GM12878 (cell line): ENCODE results near the gene DNAI4. TPM values are rescaled to one million over a fixed set of nuclear protein-coding genes. Genes with fewer than 3 reads are reported as not detected.

Experiments
- ATAC-seq: fragments of 200-7000 bp; cut with Tn5 transposase; 3 replicates; pipeline ENCODE4 v1.9.1; 2020; ENCODE audit warnings: mild to moderate bottlenecking, moderate library complexity
- BruUV-seq: library from RNA; stranded (reverse); fragments of 400-500 nt; replicated peaks from 2 replicates; lab custom pipeline; 2021; lab: Mats Ljungman, UMichigan
- CTCF ChIA-PET: fragments of 300-600 bp; sonication (Branson Sonifier 250); formaldehyde crosslinking; extraction: SDS; loops from one replicate; lab custom pipeline; 2021; ENCODE audit warnings: inconsistent platforms; lab: Yijun Ruan, JAX
- POLR2A ChIA-PET: fragments of 350-600 bp; formaldehyde crosslinking; extraction: SDS; loops from one replicate; lab custom pipeline; 2021; ENCODE audit warnings: inconsistent platforms; lab: Charles Lee
- RAD21 ChIA-PET: fragments of 300-600 bp; sonication (Branson Sonifier 250); formaldehyde crosslinking; loops from one replicate; lab custom pipeline; 2023; ENCODE audit warnings: antibody characterized with exemption; ENCODE audit not compliant: unreplicated experiment; lab: Charles Lee
- SMC1A ChIA-PET: fragments of 300-600 bp; sonication (Branson Sonifier 250); formaldehyde crosslinking; loops from one replicate; lab custom pipeline; 2023; ENCODE audit not compliant: unreplicated experiment, uncharacterized antibody; lab: Charles Lee
- DNase-seq: peaks from one replicate; pipeline ENCODE4 v3.0.0-alpha.2; 2011; ENCODE audit warnings: low read depth, low spot score
- FAIRE-seq: peaks from 3 replicates; lab custom pipeline; 2011; peaks lifted over from hg19 to GRCh38; lab: Jason Lieb, UNC
- H2AFZ ChIP-seq: 2 replicates; pipeline ENCODE4 v1.6.0; 2011; ENCODE audit warnings: low read depth, low read length, control low read depth; ENCODE audit not compliant: control insufficient read depth
- H3K27ac ChIP-seq: 2 replicates; pipeline ENCODE4 v1.5.1; 2011; ENCODE audit warnings: control low read depth; ENCODE audit not compliant: control insufficient read depth, insufficient read depth
- H3K27me3 ChIP-seq, 2 experiments: replicated peaks in 1 of 2; 2 replicates each; pipeline versions ENCODE4 v1.6.0 to v1.6.1; 2011; ENCODE audit warnings: low read length in 1 of 2; ENCODE audit not compliant: control insufficient read depth in 2 of 2, insufficient read depth in 2 of 2
- H3K36me3 ChIP-seq, 2 experiments: 2 replicates each; pipeline ENCODE4 v1.5.1; 2011; ENCODE audit warnings: low read length in 1 of 2; ENCODE audit not compliant: control insufficient read depth in 2 of 2, insufficient read depth in 2 of 2
- H3K4me1 ChIP-seq: 2 replicates; pipeline ENCODE4 v1.6.1; 2011; ENCODE audit warnings: mild to moderate bottlenecking, low read length, moderate library complexity, mixed read lengths; ENCODE audit not compliant: control insufficient read depth, insufficient read depth
- H3K4me2 ChIP-seq: 2 replicates; pipeline ENCODE4 v1.6.0; 2011; ENCODE audit warnings: control low read depth; ENCODE audit not compliant: control insufficient read depth, insufficient read depth
- H3K4me3 ChIP-seq: fragments of 200-600 bp; sonication (generic); 2 replicates; pipeline ENCODE4 v1.5.1; 2016
- H3K79me2 ChIP-seq: 2 replicates; pipeline ENCODE4 v1.6.0; 2011; ENCODE audit warnings: low read length; ENCODE audit not compliant: control insufficient read depth, insufficient read depth
- H3K9ac ChIP-seq: 2 replicates; pipeline ENCODE4 v1.8.0; 2011; ENCODE audit warnings: low read length, control low read depth, mixed read lengths; ENCODE audit not compliant: control insufficient read depth, insufficient read depth
- H3K9me3 ChIP-seq: replicated peaks from 3 replicates; pipeline ENCODE4 v1.5.1; 2011; ENCODE audit warnings: mild to moderate bottlenecking, low read length; ENCODE audit not compliant: control insufficient read depth, insufficient read depth
- H4K20me1 ChIP-seq: 2 replicates; pipeline ENCODE4 v1.6.0; 2011; ENCODE audit not compliant: control insufficient read depth, insufficient read depth
- GATAD2B ChIP-seq: fragments of 450-650 bp; conservative IDR thresholded peaks from 2 replicates; pipeline ENCODE4 v1.6.1; 2017; ENCODE audit warnings: low read depth, mild to moderate bottlenecking, moderate library complexity
- IRF5 ChIP-seq: fragments of 450-650 bp; IDR thresholded peaks from 2 replicates; pipeline ENCODE4 v1.6.1; 2017; ENCODE audit warnings: borderline replicate concordance
- PAX5 ChIP-seq: IDR thresholded peaks from 2 replicates; pipeline ENCODE4 v1.6.1; 2011; ENCODE audit warnings: low read depth, low read length, borderline replicate concordance
- RUNX3 ChIP-seq: IDR thresholded peaks from 2 replicates; pipeline ENCODE4 v1.6.1; 2012; ENCODE audit warnings: low read length, inconsistent platforms
- SIX5 ChIP-seq: IDR thresholded peaks from 2 replicates; pipeline ENCODE4 v1.6.1; 2011; ENCODE audit warnings: mild to moderate bottlenecking, low read depth, low read length, moderate library complexity; ENCODE audit not compliant: severe bottlenecking
- SUPT20H ChIP-seq: IDR thresholded peaks from 2 replicates; pipeline ENCODE4 v1.6.1; 2011; ENCODE audit warnings: low read depth, mild to moderate bottlenecking, low read length, moderate library complexity, borderline replicate concordance; ENCODE audit not compliant: control insufficient read depth
- ZBED1 ChIP-seq: IDR thresholded peaks from 2 replicates; pipeline ENCODE4 v1.6.1; 2016; ENCODE audit warnings: borderline replicate concordance
- ZNF274 ChIP-seq: IDR thresholded peaks from one replicate; pipeline ENCODE4 v1.8.0; 2011; ENCODE audit not compliant: insufficient read length, insufficient read depth
- WGBS: methylation state at CpG from one replicate; pipeline ENCODE4 v1.1.6; 2016; ENCODE audit warnings: low lambda C conversion rate; ENCODE audit not compliant: insufficient replicate concordance, insufficient coverage; ENCODE audit errors: missing lambda C conversion rate; 5-methylcytosine and 5-hydroxymethylcytosine counted together
- in situ Hi-C: fragments of 300-500 bp; cut with MboI; formaldehyde crosslinking; loops from 9 replicates; pipeline ENCODE4 v1.14.3; 2018; ENCODE audit warnings: mixed read lengths
- intact Hi-C: fragments of 100-400 bp; cut with micrococcal nuclease; formaldehyde crosslinking; loops from one replicate; pipeline ENCODE4 v1.14.2; 2022; ENCODE audit not compliant: unreplicated experiment
- polyA plus RNA-seq, 11 experiments: library from polyadenylated mRNA; depleted of rRNA in 4 of 11; unstranded in 6 of 11; stranded (reverse) in 5 of 11; fragments of >200 nt; fragmentation: Nextera tagmentation in 4 of 11; fragmentation: Illumina TruSeq in 1 of 11; extraction: Ambion mirVana in 4 of 11; extraction: Trizol in 1 of 11; gene quantifications; 1 replicate in 1 of 11; 2 replicates in 10 of 11; pipeline versions ENCODE4 v1.2.1 to v1.2.3, GENCODE V29; 2011 to 2016; ENCODE audit warnings: inconsistent platforms in 2 of 11, missing spikeins in 2 of 11, low read depth in 1 of 11
- total RNA-seq, 4 experiments: library from RNA; depleted of rRNA in 3 of 4; stranded (reverse); fragments of >200 nt in 3 of 4; fragmentation: Illumina TruSeq in 1 of 4; extraction: Trizol in 1 of 4; gene quantifications; 2 replicates each; pipeline versions ENCODE4 v1.2.1 to v1.2.3, GENCODE V29; 2013 to 2021
- TF ChIP-seq, protein P1 (sequence below): fragments of 450-650 bp; formaldehyde crosslinking; IDR thresholded peaks from 2 replicates; pipeline ENCODE4 v1.5.0; 2022; ENCODE audit warnings: mild to moderate bottlenecking, missing genetic modification characterization
- TF ChIP-seq, protein P2 (sequence below): IDR thresholded peaks from 2 replicates; pipeline ENCODE4 v1.6.1; 2011; ENCODE audit warnings: borderline replicate concordance, low read depth, mild to moderate bottlenecking, moderate library complexity, low read length; ENCODE audit not compliant: insufficient read depth, poor library complexity, severe bottlenecking

The DNAI4 gene
- total and polyA plus RNA-seq, 10 of the 15 experiments (the other 5 are each of a cell fraction or from before 2014, with no cell fraction given) = 0.13 to 2.3 (median 0.27) TPM; not detected in 1

GRCh38 chr1:66957938-66958337 lies 33.3 kb upstream of the DNAI4 start:
- POLR2A ChIA-PET = interaction anchor here (0.6 kb wide), 1 partner anchor 252 kb away, joined by 3 read pairs; no protein-coding TSS in a partner anchor
- FAIRE-seq = peak; percentile 68
- H4K20me1 ChIP-seq = no peaks in the 10 kb centered on the region
- RAD21 ChIA-PET = no interaction called here
- DNase-seq = no peak
- BruUV-seq = no TSS peak
- TF ChIP-seq RUNX3 (no peak), IRF5 (no peak), SUPT20H (no peak), ZBED1 (no peak), SIX5 (no peak), GATAD2B (no peak), ZNF274 (no peak), PAX5 (no peak)
- TF ChIP-seq, protein P1, sequence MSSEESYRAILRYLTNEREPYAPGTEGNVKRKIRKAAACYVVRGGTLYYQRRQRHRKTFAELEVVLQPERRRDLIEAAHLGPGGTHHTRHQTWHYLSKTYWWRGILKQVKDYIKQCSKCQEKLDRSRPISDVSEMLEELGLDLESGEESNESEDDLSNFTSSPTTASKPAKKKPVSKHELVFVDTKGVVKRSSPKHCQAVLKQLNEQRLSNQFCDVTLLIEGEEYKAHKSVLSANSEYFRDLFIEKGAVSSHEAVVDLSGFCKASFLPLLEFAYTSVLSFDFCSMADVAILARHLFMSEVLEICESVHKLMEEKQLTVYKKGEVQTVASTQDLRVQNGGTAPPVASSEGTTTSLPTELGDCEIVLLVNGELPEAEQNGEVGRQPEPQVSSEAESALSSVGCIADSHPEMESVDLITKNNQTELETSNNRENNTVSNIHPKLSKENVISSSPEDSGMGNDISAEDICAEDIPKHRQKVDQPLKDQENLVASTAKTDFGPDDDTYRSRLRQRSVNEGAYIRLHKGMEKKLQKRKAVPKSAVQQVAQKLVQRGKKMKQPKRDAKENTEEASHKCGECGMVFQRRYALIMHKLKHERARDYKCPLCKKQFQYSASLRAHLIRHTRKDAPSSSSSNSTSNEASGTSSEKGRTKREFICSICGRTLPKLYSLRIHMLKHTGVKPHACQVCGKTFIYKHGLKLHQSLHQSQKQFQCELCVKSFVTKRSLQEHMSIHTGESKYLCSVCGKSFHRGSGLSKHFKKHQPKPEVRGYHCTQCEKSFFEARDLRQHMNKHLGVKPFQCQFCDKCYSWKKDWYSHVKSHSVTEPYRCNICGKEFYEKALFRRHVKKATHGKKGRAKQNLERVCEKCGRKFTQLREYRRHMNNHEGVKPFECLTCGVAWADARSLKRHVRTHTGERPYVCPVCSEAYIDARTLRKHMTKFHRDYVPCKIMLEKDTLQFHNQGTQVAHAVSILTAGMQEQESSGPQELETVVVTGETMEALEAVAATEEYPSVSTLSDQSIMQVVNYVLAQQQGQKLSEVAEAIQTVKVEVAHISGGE = no peak
- TF ChIP-seq, protein P2, sequence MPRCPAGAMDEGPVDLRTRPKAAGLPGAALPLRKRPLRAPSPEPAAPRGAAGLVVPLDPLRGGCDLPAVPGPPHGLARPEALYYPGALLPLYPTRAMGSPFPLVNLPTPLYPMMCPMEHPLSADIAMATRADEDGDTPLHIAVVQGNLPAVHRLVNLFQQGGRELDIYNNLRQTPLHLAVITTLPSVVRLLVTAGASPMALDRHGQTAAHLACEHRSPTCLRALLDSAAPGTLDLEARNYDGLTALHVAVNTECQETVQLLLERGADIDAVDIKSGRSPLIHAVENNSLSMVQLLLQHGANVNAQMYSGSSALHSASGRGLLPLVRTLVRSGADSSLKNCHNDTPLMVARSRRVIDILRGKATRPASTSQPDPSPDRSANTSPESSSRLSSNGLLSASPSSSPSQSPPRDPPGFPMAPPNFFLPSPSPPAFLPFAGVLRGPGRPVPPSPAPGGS = no peak
- H3K4me2 ChIP-seq = no peak overlapping the region
- CTCF ChIA-PET = no interaction called here
- no peak overlapping the region for H3K4me3 ChIP-seq
- H3K79me2 ChIP-seq = peaks cover 2% of the 10 kb centered on the region
- H3K4me1 ChIP-seq = no peaks in the 10 kb centered on the region
- 95% methylated on average over 3 of the region's 3 CpGs for WGBS
- H3K27ac ChIP-seq = no peak overlapping the region
- no peak for ATAC-seq
- intact Hi-C loops (no loop called here), in situ Hi-C loops (no loop called here)
- no peak overlapping the region for H2AFZ ChIP-seq
- H3K9ac ChIP-seq = no peak overlapping the region
- H3K36me3 ChIP-seq = peaks cover 5 to 39% of the 10 kb centered on the region in 2 experiments
- no peaks in the 10 kb centered on the region for H3K27me3 ChIP-seq
- SMC1A ChIA-PET = interaction anchor here (0.8 kb wide), 1 partner anchor 89 kb away, joined by 3 read pairs; no protein-coding TSS in a partner anchor
- no peaks in the 10 kb centered on the region for H3K9me3 ChIP-seq
